NK-92 treated with Interleukin-12 subunit alpha and Interleukin-12 subunit beta, amount 100 ng/mL, for 24 hours (cell line): Measurements from ENCODE around the gene TMEFF1.
"Not testable (repeated sequence)": the region's sequence is repeated elsewhere in the genome, so short reads cannot be mapped to it uniquely, and the experiment has no call there.

Experiments
- DNase-seq: peaks from one replicate; lab custom pipeline; 2025; lab: John Stamatoyannopoulos, UW

The TMEFF1 gene

GRCh38 chr9:100489836-100490235 is 16.9 kb downstream of the TMEFF1 start:
- DNase-seq = no peak

- peak; percentile 15 for DNase-seq
Observed at GRCh38 chr9:100492952-100493351, 20.0 kb downstream of the TMEFF1 start.

GRCh38 chr9:100498592-100498991 is 25.6 kb downstream of the TMEFF1 start:
- DNase-seq = no peak

- DNase-seq = no peak
Observed at GRCh38 chr9:100499460-100499859, 26.5 kb downstream of the TMEFF1 start.

- DNase-seq = no peak
Observed at GRCh38 chr9:100499866-100500265, 26.9 kb downstream of the TMEFF1 start.

- peak; percentile 14 for DNase-seq
Observed at GRCh38 chr9:100505564-100506159, 32.7 kb downstream of the TMEFF1 start.

GRCh38 chr9:100507350-100507749 is 34.4 kb downstream of the TMEFF1 start:
- DNase-seq = not testable (repeated sequence)

GRCh38 chr9:100511205-100511604 is 38.3 kb downstream of the TMEFF1 start:
- DNase-seq = no peak

- DNase-seq = no peak
Observed at GRCh38 chr9:100515578-100516494, 42.9 kb downstream of the TMEFF1 start.

GRCh38 chr9:100521282-100521681 is 48.3 kb downstream of the TMEFF1 start:
- no peak for DNase-seq

GRCh38 chr9:100525563-100525962 is 52.6 kb downstream of the TMEFF1 start:
- no peak for DNase-seq

GRCh38 chr9:100527180-100527794 is 54.3 kb downstream of the TMEFF1 start:
- DNase-seq = not testable (repeated sequence)

- no peak for DNase-seq
Observed at GRCh38 chr9:100534401-100534800, 61.5 kb downstream of the TMEFF1 start.

GRCh38 chr9:100540327-100540726 is 67.4 kb downstream of the TMEFF1 start:
- no peak for DNase-seq

GRCh38 chr9:100549048-100549447 is 76.1 kb downstream of the TMEFF1 start:
- DNase-seq = no peak

- no peak for DNase-seq
Observed at GRCh38 chr9:100554935-100555401, 82.0 kb downstream of the TMEFF1 start.

- no peak for DNase-seq
Observed at GRCh38 chr9:100555471-100555870, 82.5 kb downstream of the TMEFF1 start.

- DNase-seq = no peak
Observed at GRCh38 chr9:100557053-100557452, 84.1 kb downstream of the TMEFF1 start.

GRCh38 chr9:100561256-100561655 is 88.3 kb downstream of the TMEFF1 start:
- DNase-seq = no peak

GRCh38 chr9:100567856-100568255 is 94.9 kb downstream of the TMEFF1 start:
- no peak for DNase-seq

GRCh38 chr9:100573655-100574260 is 100.8 kb downstream of the TMEFF1 start:
- DNase-seq = no peak

GRCh38 chr9:100575006-100575405 is 102.1 kb downstream of the TMEFF1 start:
- no peak for DNase-seq
